HepG2 (cell line): ENCODE data around the gene CUL4A. TPM values are rescaled to one million over a fixed set of nuclear protein-coding genes. Genes with fewer than 3 reads are reported as not detected.

Experiments
- FOXM1 ChIP-seq: sonication (generic); formaldehyde crosslinking; IDR thresholded peaks from 2 replicates; pipeline ENCODE4 v1.5.0; 2020; ENCODE audit warnings: missing genetic modification reagents
- HMG20A ChIP-seq: IDR thresholded peaks from 2 replicates; pipeline ENCODE4 v1.6.1; 2016; ENCODE audit warnings: borderline replicate concordance
- KAT8 ChIP-seq: IDR thresholded peaks from 2 replicates; pipeline ENCODE4 v1.6.1; 2016; ENCODE audit warnings: missing genetic modification reagents, missing compliant biosample characterization
- MAZ ChIP-seq, 2 experiments: sonication (generic) in 1 of 2; formaldehyde crosslinking in 1 of 2; IDR thresholded peaks; 2 replicates each; pipeline versions ENCODE4 v1.5.0 to v1.6.1; 2012 to 2020; ENCODE audit warnings: low read depth in 2 of 2, mild to moderate bottlenecking in 2 of 2, borderline replicate concordance in 1 of 2, improper control_type of control experiment in 1 of 2, low read length in 1 of 2, missing genetic modification reagents in 1 of 2, moderate library complexity in 1 of 2
- MEIS1 ChIP-seq: sonication (generic); formaldehyde crosslinking; IDR thresholded peaks from 2 replicates; pipeline ENCODE4 v1.9.0; 2021; ENCODE audit warnings: mild to moderate bottlenecking, missing genetic modification reagents, moderate library complexity, borderline replicate concordance
- PRPF4 ChIP-seq: fragments of 200-400 bp; formaldehyde crosslinking; IDR thresholded peaks from 2 replicates; pipeline ENCODE4 v1.6.1; 2016; ENCODE audit warnings: low read length, low read depth; ENCODE audit not compliant: poor library complexity, severe bottlenecking
- RARA ChIP-seq: IDR thresholded peaks from 2 replicates; pipeline ENCODE4 v1.6.1; 2016; ENCODE audit warnings: missing genetic modification reagents, missing compliant biosample characterization
- TARDBP ChIP-seq: sonication (generic); formaldehyde crosslinking; IDR thresholded peaks from 2 replicates; pipeline ENCODE4 v1.8.0; 2022; ENCODE audit warnings: mild to moderate bottlenecking, missing genetic modification reagents
- TGIF2 ChIP-seq: IDR thresholded peaks from 2 replicates; pipeline ENCODE4 v1.6.1; 2016; ENCODE audit warnings: control low read depth, missing compliant biosample characterization
- U2AF1 ChIP-seq: fragments of 200-400 bp; formaldehyde crosslinking; optimal IDR thresholded peaks from 2 replicates; pipeline ENCODE3; 2017; ENCODE audit warnings: mild to moderate bottlenecking, low read depth, low read length
- ZBTB3 ChIP-seq: sonication (generic); formaldehyde crosslinking; IDR thresholded peaks from 2 replicates; pipeline ENCODE4 v1.4.0; 2020; ENCODE audit warnings: low read depth, mild to moderate bottlenecking, moderate library complexity, missing genetic modification reagents, borderline replicate concordance
- ZFP62 ChIP-seq: sonication (generic); formaldehyde crosslinking; IDR thresholded peaks from 2 replicates; pipeline ENCODE4 v1.4.0; 2020; ENCODE audit warnings: missing genetic modification reagents
- ZNF12 ChIP-seq: sonication (generic); formaldehyde crosslinking; IDR thresholded peaks from 2 replicates; pipeline ENCODE4 v1.5.0; 2020; ENCODE audit warnings: missing genetic modification reagents
- ZNF234 ChIP-seq: sonication (generic); formaldehyde crosslinking; conservative IDR thresholded peaks from 2 replicates; pipeline ENCODE4 v1.5.1; 2020; ENCODE audit warnings: mild to moderate bottlenecking, missing genetic modification reagents
- ZNF34 ChIP-seq: sonication (generic); formaldehyde crosslinking; IDR thresholded peaks from 2 replicates; pipeline ENCODE4 v1.4.0; 2020; ENCODE audit warnings: mild to moderate bottlenecking, missing genetic modification reagents, borderline replicate concordance
- ZNF367 ChIP-seq: sonication (generic); formaldehyde crosslinking; IDR thresholded peaks from 2 replicates; pipeline ENCODE4 v1.4.0; 2020; ENCODE audit warnings: missing genetic modification reagents, borderline replicate concordance
- ZNF446 ChIP-seq: sonication (generic); formaldehyde crosslinking; IDR thresholded peaks from 2 replicates; pipeline ENCODE4 v1.5.0; 2020; ENCODE audit warnings: mild to moderate bottlenecking, missing genetic modification reagents
- ZNF562 ChIP-seq: sonication (generic); formaldehyde crosslinking; IDR thresholded peaks from 2 replicates; pipeline ENCODE4 v1.8.0; 2022; ENCODE audit warnings: missing genetic modification reagents, borderline replicate concordance
- ZNF564 ChIP-seq: sonication (generic); formaldehyde crosslinking; IDR thresholded peaks from 2 replicates; pipeline ENCODE4 v1.8.1; 2023; ENCODE audit warnings: mild to moderate bottlenecking, missing genetic modification reagents
- ZNF598 ChIP-seq: sonication (generic); formaldehyde crosslinking; IDR thresholded peaks from 2 replicates; pipeline ENCODE4 v1.5.1; 2020; ENCODE audit warnings: mild to moderate bottlenecking, missing genetic modification reagents, borderline replicate concordance
- ZNF749 ChIP-seq: sonication (generic); formaldehyde crosslinking; IDR thresholded peaks from 2 replicates; pipeline ENCODE4 v1.8.0; 2022; ENCODE audit warnings: mild to moderate bottlenecking, missing genetic modification reagents, moderate library complexity, borderline replicate concordance
- ZNF891 ChIP-seq: sonication (generic); formaldehyde crosslinking; IDR thresholded peaks from 2 replicates; pipeline ENCODE4 v1.5.0; 2020; ENCODE audit warnings: mild to moderate bottlenecking, missing genetic modification reagents
- polyA plus RNA-seq, 8 experiments: library from polyadenylated mRNA; depleted of rRNA in 3 of 8; stranded (reverse) in 7 of 8; unstranded in 1 of 8; fragments of >200 nt; fragmentation: Illumina TruSeq in 4 of 8; extraction: Trizol in 4 of 8; gene quantifications; 2 replicates each; pipeline versions ENCODE4 v1.2.1 to v1.2.3, GENCODE V29; 2011 to 2016; ENCODE audit warnings: low read depth in 4 of 8, missing spikeins in 1 of 8, mixed read lengths in 1 of 8; ENCODE audit not compliant: insufficient read depth in 1 of 8
- total RNA-seq, 5 experiments: library from RNA; depleted of rRNA; stranded (reverse); fragments of >200 nt; fragmentation: Illumina TruSeq; extraction: Trizol; gene quantifications; 2 replicates each; pipeline ENCODE4 v1.2.3, GENCODE V29; 2016; ENCODE audit warnings: low read depth in 1 of 5
- TF ChIP-seq, protein P1 (sequence below): sonication (generic); formaldehyde crosslinking; IDR thresholded peaks from 2 replicates; pipeline ENCODE4 v1.4.0; 2020; ENCODE audit warnings: missing genetic modification reagents, borderline replicate concordance
- TF ChIP-seq, protein P2 (sequence below): IDR thresholded peaks from 2 replicates; pipeline ENCODE4 v1.6.1; 2016; ENCODE audit warnings: missing biosample characterization, missing genetic modification reagents, low read depth
- TF ChIP-seq, protein P3 (sequence below): sonication (generic); formaldehyde crosslinking; IDR thresholded peaks from 2 replicates; pipeline ENCODE4 v1.4.0; 2020; ENCODE audit warnings: missing genetic modification reagents
- TF ChIP-seq, protein P4 (sequence below): IDR thresholded peaks from 2 replicates; pipeline ENCODE4 v1.6.1; 2012; ENCODE audit warnings: low read depth, low read length, improper control_type of control experiment

The CUL4A gene
- total and polyA plus RNA-seq, 2 of the 13 experiments (the other 11 are each of a cell fraction or from before 2014, with no cell fraction given), result 51.2 to 75.3 TPM

DNA sequence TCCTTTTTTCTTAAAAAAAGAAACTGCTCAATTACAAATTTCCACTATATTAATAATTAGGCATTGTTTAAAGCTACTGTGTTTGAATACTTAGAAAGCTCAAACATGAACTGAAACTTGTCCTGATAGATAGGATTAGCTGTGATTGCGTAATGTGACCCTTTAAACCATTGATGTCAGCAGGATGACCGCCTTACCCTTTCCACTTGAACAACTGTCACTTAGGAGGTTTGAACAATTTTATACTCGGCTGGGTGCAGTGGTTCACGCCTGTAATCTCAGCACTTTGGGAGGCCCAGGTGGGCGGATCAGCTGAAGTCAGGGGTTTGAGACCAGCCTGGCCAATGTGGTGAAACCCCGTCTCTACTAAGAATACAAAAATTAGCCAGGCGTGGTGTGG lies 90.5 kb downstream of the CUL4A start (continued):
- TF ChIP-seq ZNF598 (CRISPR knock-in tag) (0 out of 2 replicates have a peak, but pooled peaks have one; percentile 11), RARA (CRISPR knock-in tag) (peak; percentile 96), ZNF564 (CRISPR knock-in tag) (no peak), ZNF234 (CRISPR knock-in tag) (0 out of 2 replicates have a peak, but pooled peaks have one; percentile 30), ZBTB3 (CRISPR knock-in tag) (no peak), TARDBP (CRISPR knock-in tag) (peak; percentile 54; the same call in 1 of the 2 replicates), ZNF891 (no peak), HMG20A (CRISPR knock-in tag) (peak; percentile 63; the same call in 1 of the 2 replicates), ZNF367 (CRISPR knock-in tag) (0 out of 2 replicates have a peak, but pooled peaks have one; percentile 82), ZFP62 (CRISPR knock-in tag) (no peak), ZNF12 (CRISPR knock-in tag) (no peak), U2AF1 (no peak), ZNF562 (no peak), MEIS1 (CRISPR knock-in tag) (peak; percentile 29; the same call in 1 of the 2 replicates), KAT8 (CRISPR knock-in tag) (peak; percentile 55), MAZ (IDR thresholded peaks at IDR 0.05; ENCODE audit: borderline replicate concordance, low read depth, low read length) (no peak), MAZ (CRISPR knock-in tag; IDR thresholded peaks at IDR 0.05; ENCODE audit: low read depth) (no peak), ZNF749 (no peak), TGIF2 (peak; percentile 98), ZNF34 (CRISPR knock-in tag) (no peak), PRPF4 (no peak), ZNF446 (CRISPR knock-in tag) (no peak), FOXM1 (CRISPR knock-in tag) (no peak)
- TF ChIP-seq, protein P1, sequence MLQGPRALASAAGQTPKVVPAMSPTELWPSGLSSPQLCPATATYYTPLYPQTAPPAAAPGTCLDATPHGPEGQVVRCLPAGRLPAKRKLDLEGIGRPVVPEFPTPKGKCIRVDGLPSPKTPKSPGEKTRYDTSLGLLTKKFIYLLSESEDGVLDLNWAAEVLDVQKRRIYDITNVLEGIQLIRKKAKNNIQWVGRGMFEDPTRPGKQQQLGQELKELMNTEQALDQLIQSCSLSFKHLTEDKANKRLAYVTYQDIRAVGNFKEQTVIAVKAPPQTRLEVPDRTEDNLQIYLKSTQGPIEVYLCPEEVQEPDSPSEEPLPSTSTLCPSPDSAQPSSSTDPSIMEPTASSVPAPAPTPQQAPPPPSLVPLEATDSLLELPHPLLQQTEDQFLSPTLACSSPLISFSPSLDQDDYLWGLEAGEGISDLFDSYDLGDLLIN, result no peak
- TF ChIP-seq, protein P2, sequence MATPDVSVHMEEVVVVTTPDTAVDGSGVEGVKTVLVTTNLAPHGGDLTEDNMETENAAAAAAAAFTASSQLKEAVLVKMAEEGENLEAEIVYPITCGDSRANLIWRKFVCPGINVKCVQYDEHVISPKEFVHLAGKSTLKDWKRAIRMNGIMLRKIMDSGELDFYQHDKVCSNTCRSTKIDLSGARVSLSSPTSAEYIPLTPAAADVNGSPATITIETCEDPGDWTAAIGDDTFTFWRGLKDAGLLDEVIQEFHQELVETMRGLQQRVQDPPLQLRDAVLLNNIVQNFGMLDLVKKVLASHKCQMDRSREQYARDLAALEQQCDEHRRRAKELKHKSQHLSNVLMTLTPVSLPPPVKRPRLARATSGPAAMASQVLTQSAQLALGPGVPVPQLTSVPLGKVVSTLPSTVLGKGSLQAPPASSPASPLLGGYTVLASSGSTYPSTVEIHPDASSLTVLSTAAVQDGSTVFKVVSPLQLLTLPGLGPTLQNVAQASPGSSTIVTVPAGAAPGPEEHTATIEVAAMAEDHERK (CRISPR knock-in tag), result no peak
- TF ChIP-seq, protein P3, sequence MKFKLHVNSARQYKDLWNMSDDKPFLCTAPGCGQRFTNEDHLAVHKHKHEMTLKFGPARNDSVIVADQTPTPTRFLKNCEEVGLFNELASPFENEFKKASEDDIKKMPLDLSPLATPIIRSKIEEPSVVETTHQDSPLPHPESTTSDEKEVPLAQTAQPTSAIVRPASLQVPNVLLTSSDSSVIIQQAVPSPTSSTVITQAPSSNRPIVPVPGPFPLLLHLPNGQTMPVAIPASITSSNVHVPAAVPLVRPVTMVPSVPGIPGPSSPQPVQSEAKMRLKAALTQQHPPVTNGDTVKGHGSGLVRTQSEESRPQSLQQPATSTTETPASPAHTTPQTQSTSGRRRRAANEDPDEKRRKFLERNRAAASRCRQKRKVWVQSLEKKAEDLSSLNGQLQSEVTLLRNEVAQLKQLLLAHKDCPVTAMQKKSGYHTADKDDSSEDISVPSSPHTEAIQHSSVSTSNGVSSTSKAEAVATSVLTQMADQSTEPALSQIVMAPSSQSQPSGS (CRISPR knock-in tag), result peak; percentile 95
- TF ChIP-seq, protein P4, sequence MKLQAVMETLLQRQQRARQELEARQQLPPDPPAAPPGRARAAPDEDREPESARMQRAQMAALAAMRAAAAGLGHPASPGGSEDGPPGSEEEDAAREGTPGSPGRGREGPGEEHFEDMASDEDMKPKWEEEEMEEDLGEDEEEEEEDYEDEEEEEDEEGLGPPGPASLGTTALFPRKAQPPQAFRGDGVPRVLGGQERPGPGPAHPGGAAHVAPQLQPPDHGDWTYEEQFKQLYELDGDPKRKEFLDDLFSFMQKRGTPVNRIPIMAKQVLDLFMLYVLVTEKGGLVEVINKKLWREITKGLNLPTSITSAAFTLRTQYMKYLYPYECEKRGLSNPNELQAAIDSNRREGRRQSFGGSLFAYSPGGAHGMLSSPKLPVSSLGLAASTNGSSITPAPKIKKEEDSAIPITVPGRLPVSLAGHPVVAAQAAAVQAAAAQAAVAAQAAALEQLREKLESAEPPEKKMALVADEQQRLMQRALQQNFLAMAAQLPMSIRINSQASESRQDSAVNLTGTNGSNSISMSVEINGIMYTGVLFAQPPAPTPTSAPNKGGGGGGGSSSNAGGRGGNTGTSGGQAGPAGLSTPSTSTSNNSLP, result peak; percentile 64; the same call in 1 of the 2 replicates
